OCI-M1 (cell line): Measurements from ENCODE around the gene AFAP1L1.

ENCODE experiments used
- DNase-seq: peaks from one replicate; lab custom pipeline; 2025; lab: John Stamatoyannopoulos, UW

The AFAP1L1 gene

GRCh38 chr5:149314571-149315111 is 43.0 kb downstream of the AFAP1L1 start:
- DNase-seq: no peak

GRCh38 chr5:149315753-149316152 is 44.1 kb downstream of the AFAP1L1 start:
- DNase-seq: no peak

- peak; percentile 75 for DNase-seq
Observed at GRCh38 chr5:149317281-149318048, 45.8 kb downstream of the AFAP1L1 start.

- DNase-seq: no peak
Observed at GRCh38 chr5:149319174-149319573, 47.5 kb downstream of the AFAP1L1 start.

- DNase-seq: peak; percentile 71
Observed at GRCh38 chr5:149320791-149321330, 49.2 kb downstream of the AFAP1L1 start.

- DNase-seq: no peak
Observed at GRCh38 chr5:149322518-149322917, 50.9 kb downstream of the AFAP1L1 start.

- no peak for DNase-seq
Observed at GRCh38 chr5:149323210-149323609, 51.6 kb downstream of the AFAP1L1 start.

GRCh38 chr5:149323621-149324205 is 52.1 kb downstream of the AFAP1L1 start:
- DNase-seq: no peak

GRCh38 chr5:149324641-149325040 is 53.0 kb downstream of the AFAP1L1 start:
- DNase-seq: no peak

GRCh38 chr5:149325166-149325735 is 53.6 kb downstream of the AFAP1L1 start:
- no peak for DNase-seq

GRCh38 chr5:149325894-149326293 is 54.2 kb downstream of the AFAP1L1 start:
- no peak for DNase-seq

- no peak for DNase-seq
Observed at GRCh38 chr5:149326611-149327010, 55.0 kb downstream of the AFAP1L1 start.

- no peak for DNase-seq
Observed at GRCh38 chr5:149328177-149328576, 56.5 kb downstream of the AFAP1L1 start.

- DNase-seq: no peak
Observed at GRCh38 chr5:149333711-149334443, 62.2 kb downstream of the AFAP1L1 start.

GRCh38 chr5:149337736-149338135 is 66.1 kb downstream of the AFAP1L1 start:
- no peak for DNase-seq

GRCh38 chr5:149338364-149338763 is 66.7 kb downstream of the AFAP1L1 start:
- no peak for DNase-seq

GRCh38 chr5:149340920-149341319 is 69.3 kb downstream of the AFAP1L1 start:
- DNase-seq: no peak

- DNase-seq: no peak
Observed at GRCh38 chr5:149341876-149342275, 70.2 kb downstream of the AFAP1L1 start.

- DNase-seq: no peak
Observed at GRCh38 chr5:149344151-149344550, 72.5 kb downstream of the AFAP1L1 start.

GRCh38 chr5:149345147-149345891 is 73.7 kb downstream of the AFAP1L1 start, which contains the start of gene GRPEL2:
Gene GRPEL2 (plus strand): TSS chr5:149345499. CDS start chr5:149345540, 41 bp downstream.
- DNase-seq: peak; percentile 98

- peak; percentile 62 for DNase-seq
Observed at GRCh38 chr5:149345892-149346222, 74.2 kb downstream of the AFAP1L1 start.
